Central memory CD4-positive, alpha-beta T cell (primary cell): Measurements from ENCODE around the gene CCDC28A.
A peak's percentile ranks its signal among the peaks of the same experiment; 100 is the strongest.

ENCODE experiments used
- DNase-seq: peaks from one replicate; pipeline ENCODE4 v3.0.0; 2022

The CCDC28A gene

DNA sequence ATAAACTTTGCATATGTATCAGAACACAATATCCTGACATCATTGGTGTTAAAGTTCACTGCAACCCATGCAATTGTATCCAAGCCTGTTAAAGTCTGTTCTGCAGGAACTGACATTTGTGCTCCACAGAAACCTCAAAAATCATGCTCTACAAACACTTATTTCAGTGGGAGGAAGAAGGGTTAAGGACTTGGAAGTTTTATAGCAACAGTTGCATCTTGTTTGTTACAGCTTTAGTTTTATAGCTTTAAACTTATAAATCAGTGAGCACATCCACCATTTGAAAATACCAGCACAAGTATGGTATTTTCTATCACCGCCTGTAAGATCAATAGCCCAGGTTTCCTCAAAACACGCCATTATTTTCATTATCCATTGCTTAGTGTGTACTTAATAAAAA lies 23.2 kb downstream of the CCDC28A start:
- no peak for DNase-seq

DNA sequence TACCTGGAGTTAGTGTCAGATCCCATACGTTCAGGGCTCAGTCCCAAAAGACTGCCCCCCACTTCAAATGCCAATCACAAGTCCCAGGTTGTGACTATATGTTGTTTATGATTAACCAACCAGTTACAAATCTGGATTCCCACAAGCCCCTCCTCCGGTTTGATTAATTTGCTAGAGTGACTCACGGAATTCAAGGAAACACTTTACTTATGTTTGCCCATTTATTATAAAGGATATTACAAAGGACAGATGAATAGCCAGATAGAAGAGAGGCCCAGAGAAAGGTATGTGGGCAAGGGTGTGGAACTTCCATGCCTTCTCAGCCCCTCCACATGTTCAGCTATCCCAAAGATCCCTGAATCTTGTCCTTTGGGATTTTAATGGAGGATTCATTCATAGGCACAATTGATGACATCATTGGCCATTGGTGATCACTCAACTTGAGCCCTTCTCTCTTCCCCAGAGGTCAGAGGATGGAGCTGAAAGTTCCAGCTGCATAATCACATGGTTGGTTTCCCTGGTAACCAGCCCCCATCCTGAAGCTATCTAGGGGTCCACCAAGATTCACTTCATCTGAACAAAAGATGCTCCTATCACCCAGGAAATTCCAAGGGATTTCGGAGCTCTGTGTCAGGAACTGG lies 24.4 kb downstream of the CCDC28A start:
- DNase-seq: no peak

DNA sequence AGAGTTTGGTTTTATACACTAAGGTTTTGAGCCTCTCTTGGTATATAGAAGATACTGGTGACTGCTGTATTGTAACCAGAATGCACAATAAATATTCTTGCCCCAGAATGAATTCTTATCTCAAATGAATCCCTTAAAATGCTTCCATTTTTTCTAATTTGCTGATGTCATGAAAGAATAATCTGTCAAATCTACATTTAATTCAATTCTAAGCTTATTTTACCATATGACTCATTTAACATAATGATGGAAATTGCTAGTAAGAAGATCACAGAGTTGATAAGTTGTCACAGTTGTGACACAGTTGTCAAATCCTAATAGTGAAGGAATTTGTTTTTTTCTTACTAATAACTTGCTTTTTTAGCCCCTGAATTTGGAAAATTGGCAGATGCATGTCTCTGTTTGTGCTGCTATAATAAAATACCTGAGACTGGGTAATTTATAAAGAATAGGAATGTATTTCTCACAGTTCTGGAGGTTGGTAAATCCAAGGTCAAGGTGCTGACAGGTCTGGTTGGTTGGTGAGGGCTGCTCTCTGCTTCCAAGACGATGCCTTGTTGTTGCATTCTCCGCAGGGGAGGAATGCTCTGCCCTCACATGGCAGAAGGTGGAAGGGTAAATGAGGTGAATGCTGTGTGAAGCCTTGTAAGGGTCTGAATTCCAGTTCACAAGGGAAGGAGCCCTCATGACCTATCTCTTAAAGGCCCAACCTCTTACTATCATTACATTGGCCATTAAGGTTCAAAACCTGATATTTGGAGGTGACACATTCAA lies 27.0 kb downstream of the CCDC28A start:
- no peak for DNase-seq

DNA sequence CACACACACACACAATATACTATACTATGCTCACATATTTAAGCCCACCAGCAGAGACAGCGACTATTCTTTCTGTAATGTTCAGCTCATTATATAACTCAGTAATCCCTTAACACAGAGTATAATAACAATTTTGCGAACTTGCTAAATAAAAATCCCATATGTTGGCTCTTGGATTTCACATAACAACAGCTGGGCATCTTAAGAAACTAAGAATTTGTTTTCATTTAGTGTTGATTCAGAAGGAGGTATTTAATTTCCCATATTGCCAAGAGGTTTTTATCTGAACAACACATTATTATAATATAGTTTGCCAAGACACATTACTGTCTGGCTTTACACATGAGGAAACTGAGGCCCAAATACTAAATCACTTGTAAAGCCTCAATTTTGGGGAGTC lies 29.8 kb downstream of the CCDC28A start:
- DNase-seq: no peak

DNA sequence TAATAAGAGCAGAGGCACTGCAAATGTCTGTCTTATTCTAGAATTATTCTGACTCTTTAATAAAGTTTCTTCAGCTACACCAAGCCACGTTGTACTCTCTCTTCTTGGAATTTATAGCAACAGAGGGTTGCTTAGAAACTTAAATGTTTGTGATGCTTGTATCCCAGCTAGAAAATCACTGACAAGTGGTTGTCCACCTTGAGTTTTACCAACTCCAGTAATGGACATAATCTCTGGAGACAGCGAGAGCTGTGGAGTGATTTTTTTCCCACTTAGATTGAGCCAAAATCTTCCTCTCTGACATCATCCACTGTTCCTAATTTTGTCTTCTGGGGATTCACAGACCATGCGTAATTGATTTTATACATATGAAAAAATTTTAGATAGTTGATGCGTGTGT lies 30.3 kb downstream of the CCDC28A start:
- DNase-seq: no peak

DNA sequence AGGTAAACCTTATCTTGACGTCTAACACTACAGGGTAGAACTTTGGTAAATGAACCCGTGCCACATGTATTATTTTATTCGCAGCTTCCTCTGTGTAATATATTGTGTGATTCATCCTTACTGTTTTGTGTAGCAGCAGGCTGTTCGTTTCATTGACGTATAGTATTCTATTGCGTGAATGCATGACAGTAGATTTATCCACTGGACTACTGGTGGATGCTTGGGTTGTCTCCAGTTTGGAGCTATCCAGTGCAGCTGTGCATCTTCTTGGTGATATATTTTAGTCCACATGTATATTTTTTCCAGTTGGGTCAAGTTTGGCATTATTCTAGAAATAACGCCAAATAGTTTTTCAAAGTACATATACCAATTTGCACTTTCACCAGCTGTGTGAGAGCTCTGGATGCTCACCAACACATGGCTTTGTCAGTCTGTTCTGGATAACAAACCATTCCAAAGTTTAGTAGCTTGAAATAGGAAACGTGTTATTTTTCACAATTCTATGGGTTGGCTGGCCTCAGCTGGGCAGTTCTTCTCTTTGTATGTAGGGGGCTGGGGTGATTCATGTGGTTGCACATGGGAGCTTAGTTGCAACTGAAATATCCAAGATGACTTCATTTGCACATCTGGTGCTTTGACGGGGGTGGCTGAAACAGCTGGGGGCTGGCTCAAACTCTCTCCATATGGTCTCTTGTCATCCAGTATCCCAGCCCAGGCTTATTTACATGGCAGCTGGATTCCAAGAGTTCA lies 31.6 kb downstream of the CCDC28A start:
- no peak for DNase-seq

DNA sequence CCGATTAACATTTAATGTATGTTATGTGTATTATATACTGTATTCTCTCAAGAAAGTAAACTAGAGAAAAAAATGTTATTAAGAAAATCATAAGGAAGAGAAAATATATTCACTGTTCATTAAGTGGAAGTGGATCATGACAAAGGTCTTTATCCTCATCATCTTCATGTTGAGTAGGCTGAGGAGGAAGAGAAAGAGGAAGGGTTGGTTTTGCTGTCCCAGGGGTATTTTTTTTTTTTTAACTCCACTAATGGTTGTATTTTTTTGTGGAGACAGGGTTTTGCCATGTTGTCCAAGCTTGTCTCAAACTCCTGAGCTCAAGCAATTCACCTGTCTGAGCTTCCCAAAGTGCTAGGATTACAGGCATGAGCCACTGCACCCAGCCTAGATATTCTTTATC lies 33.3 kb downstream of the CCDC28A start:
- DNase-seq: no peak

DNA sequence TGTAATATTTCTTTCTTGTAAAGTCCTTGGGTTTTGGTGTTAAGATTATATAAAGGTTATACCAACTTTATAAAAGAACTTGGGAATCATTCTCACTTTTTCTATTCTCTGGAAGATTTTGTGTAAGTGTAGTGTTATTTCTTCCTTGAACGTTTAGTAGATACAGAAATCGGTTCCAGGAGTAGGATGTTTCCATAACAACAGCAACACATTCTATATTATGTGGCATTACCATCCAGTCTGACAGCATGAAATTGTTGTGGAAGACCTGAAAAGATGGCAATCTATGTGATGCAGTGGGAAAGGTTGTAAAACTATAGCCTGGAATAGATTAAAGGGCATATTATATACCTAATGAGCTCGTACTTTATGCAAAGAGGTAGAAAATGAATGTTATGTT lies 36.1 kb downstream of the CCDC28A start:
- DNase-seq: no peak

DNA sequence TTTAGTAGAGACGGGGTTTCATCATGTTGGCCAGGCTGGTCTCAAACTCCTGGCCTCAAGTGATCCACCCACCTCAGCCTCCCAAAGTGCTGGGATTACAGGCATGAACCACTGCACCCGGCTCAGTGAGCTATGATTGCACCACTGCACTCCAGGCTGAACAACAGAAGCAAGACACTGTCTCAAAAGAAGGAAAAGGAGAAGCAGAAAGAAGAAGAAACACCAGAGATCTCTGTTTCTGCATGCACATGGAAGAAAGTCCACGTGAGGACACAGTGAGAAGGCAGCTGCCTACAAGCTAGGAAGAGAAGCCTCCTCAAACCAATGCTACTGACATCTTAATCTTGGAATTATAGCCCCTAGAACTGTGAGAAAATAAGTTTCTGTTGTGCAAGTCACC lies 38.3 kb downstream of the CCDC28A start:
- no peak for DNase-seq

DNA sequence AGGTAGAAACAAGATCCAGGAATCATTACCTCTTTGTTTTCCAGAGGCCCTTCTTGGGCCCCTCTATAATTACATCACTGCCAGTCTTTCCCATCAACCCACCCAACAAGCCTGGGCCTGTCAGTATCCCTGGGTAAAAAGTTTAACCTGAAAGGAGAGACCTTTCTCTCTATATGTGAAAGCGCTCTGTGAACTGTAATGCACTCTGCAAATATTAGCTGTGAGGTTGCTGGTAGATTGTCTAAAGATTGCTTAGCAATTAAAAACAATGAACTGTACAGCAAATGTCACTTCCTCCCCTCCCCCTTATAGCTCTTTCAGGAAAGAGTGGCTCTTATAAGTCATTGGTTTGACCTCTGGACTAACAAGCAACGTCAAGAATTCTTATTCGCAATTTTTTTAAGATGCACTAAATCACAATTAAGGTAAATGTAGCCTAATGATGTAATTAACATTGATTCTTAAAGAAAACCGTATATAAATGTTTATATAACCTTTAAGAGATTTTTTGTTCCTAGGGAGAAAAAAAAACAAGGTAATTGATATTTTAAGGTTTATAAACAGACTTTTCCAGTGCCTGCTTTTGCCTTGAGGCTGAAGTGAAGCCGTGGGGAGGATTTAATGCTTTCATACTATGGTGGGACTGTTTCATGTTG lies 40.7 kb downstream of the CCDC28A start:
- DNase-seq: no peak

DNA sequence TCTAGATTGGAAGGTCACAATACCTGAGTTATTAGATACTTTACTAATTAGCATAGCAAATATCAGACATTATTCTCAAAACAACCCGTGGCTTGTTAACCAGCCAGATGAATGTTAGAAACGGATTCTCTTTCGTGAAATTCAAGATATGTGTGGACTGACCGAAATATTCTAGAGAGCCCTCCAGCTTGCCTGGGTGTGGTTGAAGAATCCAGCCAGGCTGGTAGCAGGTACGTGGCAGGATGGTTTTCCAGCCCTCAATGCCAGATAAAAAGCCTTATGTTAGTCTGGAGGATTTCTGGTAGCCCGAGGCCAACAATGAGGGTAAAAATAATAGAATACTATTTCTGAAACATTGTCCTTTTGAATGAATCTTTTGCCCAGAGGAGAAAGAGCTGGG lies 41.7 kb downstream of the CCDC28A start:
- DNase-seq: no peak

DNA sequence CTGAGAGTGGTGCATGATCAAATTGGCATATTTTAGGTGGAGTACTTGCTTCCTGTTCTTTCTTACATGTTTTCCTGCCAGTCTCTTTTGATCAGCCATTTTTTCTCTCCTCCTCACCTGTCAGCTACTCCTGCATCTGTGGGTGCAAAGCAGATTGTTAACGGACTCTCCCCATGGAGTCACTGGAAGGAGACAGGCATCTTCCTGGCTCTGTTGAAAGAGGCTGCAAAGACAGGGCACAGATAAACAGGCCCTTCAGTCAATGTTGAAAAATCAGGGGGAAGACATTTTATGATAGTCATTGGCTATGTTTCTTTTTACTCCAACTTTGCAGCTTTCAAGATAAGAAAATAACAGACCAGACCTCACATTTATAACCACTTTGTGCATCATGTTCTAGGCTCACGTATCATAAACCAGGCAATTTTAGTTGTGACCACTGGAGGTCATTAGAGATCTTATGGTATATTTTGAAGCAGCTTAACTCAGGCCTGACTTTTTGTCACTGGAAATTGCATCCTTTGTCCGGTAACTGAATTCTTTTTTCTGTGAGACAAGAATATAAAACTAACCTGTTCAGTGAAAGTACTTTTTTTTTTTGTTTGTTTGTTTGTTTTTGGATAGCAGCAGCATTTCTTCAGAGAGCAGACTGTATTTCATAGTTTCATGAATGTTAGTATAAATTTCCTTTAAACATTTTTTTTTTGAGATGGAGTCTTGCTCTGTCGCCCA lies 42.4 kb downstream of the CCDC28A start:
- peak; percentile 27 for DNase-seq

DNA sequence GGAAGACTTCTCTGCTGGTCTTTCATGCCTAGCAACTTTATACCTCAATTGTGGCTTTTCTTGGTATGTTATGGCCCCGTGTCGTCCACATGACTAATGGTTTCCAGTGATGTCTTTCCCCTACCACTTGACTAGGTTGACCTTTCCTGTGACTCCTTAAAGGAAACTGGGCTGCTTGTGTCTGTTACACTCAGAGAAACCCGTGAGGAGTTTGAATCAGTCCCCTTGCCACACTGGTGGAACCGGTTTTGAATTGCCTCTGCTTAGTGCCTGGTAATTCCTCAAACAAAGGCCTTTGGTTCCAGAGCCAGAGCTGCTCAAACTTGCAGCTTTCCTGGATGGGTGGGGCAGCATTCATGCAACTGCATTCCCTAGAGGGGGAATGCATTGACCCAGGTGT lies 44.2 kb downstream of the CCDC28A start:
- no peak for DNase-seq

DNA sequence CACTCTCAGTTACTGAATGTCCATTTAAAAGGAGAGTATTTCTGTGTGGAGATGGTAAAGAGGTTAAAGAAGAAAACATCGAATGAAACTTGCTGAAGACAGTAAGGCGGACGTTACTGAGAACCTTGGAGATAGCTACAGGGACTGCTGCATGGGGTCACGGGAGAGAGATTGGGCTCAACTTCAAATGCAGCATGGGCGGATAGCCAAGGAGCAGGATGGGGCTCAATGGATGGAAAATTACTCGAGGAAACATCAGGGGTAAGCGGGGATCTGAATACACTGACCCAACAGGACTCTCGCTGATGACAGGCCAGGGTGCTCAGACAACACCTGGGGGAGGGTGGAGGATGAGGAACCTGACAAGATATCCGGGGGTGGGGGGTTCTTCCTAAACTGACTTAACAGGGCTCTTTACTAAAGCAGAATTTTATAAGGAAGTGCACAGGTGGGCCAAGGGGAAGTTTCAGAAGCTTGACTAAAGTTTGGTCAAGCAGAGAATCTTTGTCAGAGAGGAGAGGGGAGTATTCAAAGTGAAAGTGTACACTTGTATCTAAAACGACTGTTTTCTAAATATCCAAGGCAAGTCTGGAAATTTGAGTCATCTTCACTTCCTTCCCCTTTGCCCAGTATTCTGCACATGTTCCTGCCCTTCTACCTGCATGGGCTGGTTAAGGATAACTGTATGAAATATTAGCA lies 45.1 kb downstream of the CCDC28A start:
- no peak for DNase-seq

DNA sequence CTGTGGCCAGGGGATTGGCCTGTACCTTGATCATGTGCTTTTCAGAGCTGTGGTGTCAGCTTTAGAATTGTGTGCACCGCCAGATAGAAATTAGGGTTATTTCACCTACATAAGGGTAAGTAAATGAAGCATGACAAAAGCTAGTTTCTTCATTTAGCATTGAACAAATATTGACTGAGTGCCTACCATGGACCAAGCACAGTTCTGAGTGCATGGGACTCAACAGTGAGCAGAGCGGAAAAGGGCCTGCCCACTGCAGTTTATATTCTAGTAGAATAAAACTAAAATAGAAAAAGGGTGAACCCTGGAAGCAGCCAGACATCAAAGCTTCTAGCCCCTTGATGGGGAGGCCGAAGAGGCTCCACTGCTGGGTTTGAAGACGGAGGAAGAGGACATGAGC lies 48.0 kb downstream of the CCDC28A start:
- no peak for DNase-seq

DNA sequence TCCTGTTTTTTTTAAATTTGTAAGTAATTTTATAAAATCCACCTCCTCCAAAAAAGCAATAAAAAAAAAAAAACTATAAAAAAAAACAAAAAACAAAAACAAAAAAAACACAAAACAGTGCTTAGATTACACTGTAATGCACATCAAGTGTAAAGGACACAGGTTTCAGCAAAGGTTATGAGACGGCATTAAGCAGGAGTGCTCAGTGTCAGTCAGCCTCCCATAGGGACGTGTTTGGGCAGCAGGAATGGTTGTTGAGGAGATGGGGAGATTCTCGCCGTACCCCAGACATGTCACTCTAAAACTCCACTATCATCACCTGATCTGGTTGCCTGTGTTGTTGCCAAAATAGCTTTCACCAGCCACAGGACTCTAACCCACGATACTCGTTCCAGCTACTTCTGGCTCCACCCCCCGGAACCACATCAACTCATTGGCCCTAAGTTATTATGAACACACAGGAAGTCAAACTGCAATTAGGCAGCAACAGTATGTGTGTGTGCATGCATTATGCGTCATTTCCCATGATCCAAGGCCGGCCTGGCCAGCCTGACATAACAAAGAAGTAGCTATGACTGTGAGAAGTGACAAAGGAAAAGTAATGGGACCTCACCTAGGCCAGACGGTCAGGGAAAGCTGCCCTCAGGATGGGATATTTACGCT lies 51.0 kb downstream of the CCDC28A start:
- DNase-seq: peak; percentile 3

DNA sequence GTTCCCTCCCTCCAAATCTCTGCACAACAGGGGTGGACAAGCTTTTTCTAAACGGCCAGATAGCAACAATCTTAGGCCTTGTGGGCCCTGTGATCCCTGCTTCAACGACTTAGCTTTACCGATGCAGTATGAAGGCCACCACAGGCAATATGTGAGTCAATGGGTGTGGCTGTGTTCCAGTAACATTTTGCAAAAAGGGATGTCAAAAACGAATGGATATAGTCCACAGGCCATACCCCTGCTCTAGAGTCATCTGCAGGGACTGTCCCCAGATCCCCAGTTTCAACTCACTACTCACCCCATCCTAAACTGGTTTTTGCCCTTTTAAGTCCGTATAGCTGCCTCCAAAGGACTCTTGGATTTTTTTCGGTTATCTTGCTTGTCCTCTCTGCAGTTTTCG lies 56.7 kb downstream of the CCDC28A start:
- DNase-seq: no peak

DNA sequence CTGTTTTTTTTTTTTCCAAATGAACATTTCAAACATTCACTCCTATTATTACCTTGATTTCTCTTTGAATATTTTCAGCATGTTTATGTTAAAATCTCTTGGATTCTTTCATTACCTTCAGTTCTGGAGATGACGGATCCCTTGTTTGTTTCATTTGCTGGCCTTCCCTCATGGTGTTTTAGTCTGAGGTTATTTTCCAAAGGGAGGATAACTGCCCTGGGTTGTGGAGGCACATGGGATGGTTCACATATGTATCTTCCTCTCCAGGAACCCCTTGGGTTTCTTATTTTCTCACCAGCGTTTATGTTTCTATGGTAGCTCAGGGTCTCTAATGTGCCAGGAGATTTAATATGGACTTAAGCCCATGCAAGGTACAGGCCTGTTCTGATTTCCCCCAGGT lies 58.6 kb downstream of the CCDC28A start:
- no peak for DNase-seq

DNA sequence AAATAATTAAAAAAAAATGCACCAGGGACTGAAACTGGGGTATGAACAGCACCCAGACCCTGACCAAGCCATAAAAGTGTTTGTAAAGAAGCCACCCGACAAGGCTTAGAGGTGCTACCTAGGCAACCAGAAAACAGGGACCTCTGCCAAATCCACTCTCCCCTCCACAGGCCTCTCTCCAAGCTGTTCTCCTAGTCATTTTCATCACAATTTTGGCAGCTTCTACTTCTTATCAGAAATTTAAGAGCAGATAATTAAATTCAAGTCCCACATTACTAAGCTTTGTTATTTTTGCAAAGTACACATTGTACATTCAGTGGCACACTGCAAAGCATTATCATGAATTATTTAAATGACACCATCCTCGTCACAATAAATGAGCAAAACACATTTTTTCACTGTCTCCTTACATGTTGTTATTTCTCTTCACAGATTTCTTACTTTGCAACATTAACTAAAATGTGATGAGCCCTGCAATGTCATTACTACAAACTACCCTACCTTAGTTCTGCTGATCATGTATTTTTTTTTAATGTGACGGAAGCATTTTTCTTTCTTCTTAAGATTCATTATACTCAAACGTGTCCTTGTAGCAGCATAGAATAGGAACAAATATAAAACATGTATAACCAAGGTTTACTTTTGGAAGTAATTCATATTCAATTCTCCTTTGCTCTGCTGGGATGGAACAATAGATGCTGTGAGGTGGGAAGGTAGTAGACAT lies 60.4 kb downstream of the CCDC28A start:
- no peak for DNase-seq

DNA sequence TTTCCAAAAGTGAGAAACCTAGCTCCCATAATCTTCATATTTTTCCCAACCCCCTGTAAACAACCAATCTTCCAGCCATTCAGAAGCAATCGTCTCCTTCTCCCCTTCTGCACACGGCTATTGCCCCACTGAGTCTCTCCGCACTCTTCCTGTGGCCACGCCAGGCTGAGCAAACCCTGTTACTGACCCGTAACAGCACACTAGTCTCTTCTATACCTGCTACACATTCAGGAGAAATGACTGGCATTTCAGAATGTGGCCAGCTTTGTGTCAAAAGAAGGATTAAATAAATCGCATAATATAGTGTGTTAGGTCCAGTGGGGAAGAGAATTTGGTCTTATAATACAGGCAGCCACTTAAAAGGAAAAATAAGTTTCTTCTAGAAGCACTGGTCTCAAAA lies 63.7 kb downstream of the CCDC28A start:
- DNase-seq: no peak
